Naive thymus-derived CD4-positive, alpha-beta T cell (primary cell): Measurements from ENCODE around the gene S100A8. TPM values are rescaled to one million over a fixed set of nuclear protein-coding genes. Genes with fewer than 3 reads are reported as not detected.
A peak's percentile ranks its signal among the peaks of the same experiment; 100 is the strongest.

ENCODE experiments used
- ATAC-seq: fragments of 150-1000 bp; cut with Tn5 transposase; 2 replicates; pipeline ENCODE4 v1.10.0; 2021; ENCODE audit warnings: mild to moderate bottlenecking, moderate library complexity
- CTCF ChIA-PET: fragments of 350-600 bp; sonication (Branson Sonifier 250); formaldehyde crosslinking; loops from one replicate; lab custom pipeline; 2021; ENCODE audit warnings: antibody characterized with exemption; lab: Charles Lee
- POLR2A ChIA-PET: fragments of 350-600 bp; sonication (Branson Sonifier 250); formaldehyde crosslinking; loops from one replicate; lab custom pipeline; 2021; ENCODE audit warnings: antibody characterized with exemption, inconsistent platforms; lab: Charles Lee
- DNase-seq, 9 donors: peaks; one replicate each; pipeline versions ENCODE4 v3.0.0 to v3.0.0-alpha.2; 2020 to 2022; ENCODE audit warnings: mixed read lengths in 1 of 9
- H3K27ac ChIP-seq: one replicate; pipeline ENCODE4 v1.7.0; 2013; ENCODE audit warnings: mild to moderate bottlenecking, low read depth, low read length, moderate library complexity
- H3K27me3 ChIP-seq, 2 donors: one replicate each; pipeline ENCODE4 v1.7.0; 2013; ENCODE audit warnings: low read length in 2 of 2, mild to moderate bottlenecking in 2 of 2, moderate library complexity in 2 of 2; ENCODE audit not compliant: control insufficient read depth in 2 of 2, insufficient read depth in 2 of 2
- H3K36me3 ChIP-seq, 3 experiments: 1 replicate in 2 of 3; 2 replicates in 1 of 3; pipeline ENCODE4 v1.7.0; 2013; ENCODE audit warnings: low read length in 3 of 3, mild to moderate bottlenecking in 3 of 3, moderate library complexity in 1 of 3; ENCODE audit not compliant: insufficient read depth in 3 of 3, control insufficient read depth in 2 of 3
- H3K4me1 ChIP-seq, 2 donors: one replicate each; pipeline ENCODE4 v1.7.0; 2013; ENCODE audit warnings: low read length in 2 of 2, mild to moderate bottlenecking in 2 of 2, moderate library complexity in 1 of 2; ENCODE audit not compliant: control insufficient read depth in 2 of 2, insufficient read depth in 2 of 2
- H3K4me3 ChIP-seq: 2 replicates; pipeline ENCODE4 v1.7.0; 2013; ENCODE audit warnings: mild to moderate bottlenecking, low read length
- H3K9me3 ChIP-seq, 3 experiments: 1 replicate in 2 of 3; 2 replicates in 1 of 3; pipeline ENCODE4 v1.7.0; 2013; ENCODE audit warnings: low read length in 3 of 3; ENCODE audit not compliant: control insufficient read depth in 2 of 3
- H3K27ac Mint-ChIP-seq, 9 donors: one replicate each; pipeline ENCODE4 v1.8.0; 2020 to 2022; ENCODE audit warnings: mixed read lengths in 9 of 9, mild to moderate bottlenecking in 8 of 9, moderate library complexity in 5 of 9, inconsistent platforms in 2 of 9
- H3K27me3 Mint-ChIP-seq, 5 donors: one replicate each; pipeline ENCODE4 v1.8.0; 2021 to 2022; ENCODE audit warnings: mixed read lengths in 5 of 5, mild to moderate bottlenecking in 1 of 5
- H3K36me3 Mint-ChIP-seq, 5 donors: one replicate each; pipeline ENCODE4 v1.8.0; 2020 to 2022; ENCODE audit warnings: mixed read lengths in 5 of 5, mild to moderate bottlenecking in 3 of 5, inconsistent platforms in 1 of 5
- H3K4me1 Mint-ChIP-seq, 7 donors: one replicate each; pipeline ENCODE4 v1.8.0; 2020 to 2022; ENCODE audit warnings: mixed read lengths in 7 of 7, mild to moderate bottlenecking in 3 of 7, inconsistent platforms in 1 of 7
- H3K4me3 Mint-ChIP-seq, 10 donors: one replicate each; pipeline ENCODE4 v1.8.0; 2020 to 2022; ENCODE audit warnings: mild to moderate bottlenecking in 10 of 10, mixed read lengths in 10 of 10, moderate library complexity in 6 of 10, inconsistent platforms in 2 of 10
- H3K9me3 Mint-ChIP-seq, 11 donors: one replicate each; pipeline ENCODE4 v1.8.0; 2020 to 2022; ENCODE audit warnings: mixed read lengths in 11 of 11, mild to moderate bottlenecking in 4 of 11, inconsistent platforms in 1 of 11, moderate library complexity in 1 of 11
- intact Hi-C, 2 donors: fragments of 100-400 bp; cut with micrococcal nuclease; formaldehyde crosslinking; loops; one replicate each; pipeline ENCODE4 v1.15.1; 2023
- polyA plus RNA-seq, 2 donors: library from polyadenylated mRNA; unstranded; fragments of 300-500 nt; fragmentation: Illumina TruSeq; gene quantifications; one replicate each; pipeline ENCODE4 v1.2.3, GENCODE V29; 2021
- total RNA-seq, 6 experiments: library from RNA in 5 of 6; stranded (reverse) in 5 of 6; gene quantifications; 1 replicate in 5 of 6; 2 replicates in 1 of 6; pipeline ENCODE4 v1.2.3 and lab custom pipeline; 2021 to 2026

S100A8 gene
- total and polyA plus RNA-seq, 7 experiments from 2014 or later: 1.3 to 1,624 (median 6.7) TPM; not detected in 1

DNA sequence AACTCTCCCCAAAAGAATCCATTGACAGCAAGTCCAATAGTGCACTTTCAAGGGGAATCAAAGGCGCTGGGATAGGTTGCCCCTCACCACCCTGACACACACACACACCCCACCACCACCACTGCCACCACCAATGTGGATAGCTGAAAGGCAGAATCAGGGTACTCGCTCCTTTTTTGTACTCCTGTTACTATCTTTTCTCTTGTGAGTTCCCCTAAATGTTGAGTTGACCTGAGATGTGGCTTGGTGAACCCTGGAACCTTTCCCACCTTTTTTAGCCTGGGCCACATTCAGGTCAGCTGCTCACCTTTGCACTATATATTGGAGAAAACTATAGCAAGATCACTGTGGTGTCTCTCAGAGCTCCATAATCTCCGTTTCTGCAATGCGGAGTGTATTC is 3.9 kb downstream of the S100A8 start:
- no peaks in the 10 kb centered on the region for H3K36me3 ChIP-seq
- Mint-ChIP-seq H3K36me3 (peaks cover 0 to 5% (median 0%) of the 10 kb centered on the region in 5 donors), H3K4me1 (peaks cover 0 to 7% (median 0%) of the 10 kb centered on the region in 7 donors), H3K27me3 (peaks cover 9 to 20% (median 13%) of the 10 kb centered on the region in 5 donors), H3K27ac (no peak overlapping the region), H3K9me3 (peaks cover 0 to 11% (median 1%) of the 10 kb centered on the region in 11 donors), H3K4me3 (no peak overlapping the region)
- H3K27me3 ChIP-seq: peaks cover 0 to 4% of the 10 kb centered on the region in 2 donors
- no peaks in the 10 kb centered on the region for H3K4me1 ChIP-seq
- ChIA-PET CTCF (no interaction called here), POLR2A (no interaction called here)
- no peaks in the 10 kb centered on the region for H3K9me3 ChIP-seq
- no peak for DNase-seq
- no peak overlapping the region for H3K4me3 ChIP-seq
- H3K27ac ChIP-seq: no peak overlapping the region
- intact Hi-C loops: no loop called here
- ATAC-seq: no peak

GRCh38 chr1:153386500-153386901 is 4.4 kb downstream of the S100A8 start:
- Mint-ChIP-seq H3K9me3 (peaks cover 0 to 16% (median 6%) of the 10 kb centered on the region in 11 donors), H3K4me3 (no peak overlapping the region), H3K27me3 (peaks cover 11 to 23% (median 15%) of the 10 kb centered on the region in 5 donors), H3K36me3 (peaks cover 0 to 6% (median 0%) of the 10 kb centered on the region in 5 donors), H3K4me1 (peaks cover 0 to 7% (median 0%) of the 10 kb centered on the region in 7 donors), H3K27ac (no peak overlapping the region)
- Histone ChIP-seq H3K27me3 (peaks cover 0 to 4% of the 10 kb centered on the region in 2 donors), H3K9me3 (no peaks in the 10 kb centered on the region), H3K36me3 (no peaks in the 10 kb centered on the region), H3K4me1 (no peaks in the 10 kb centered on the region), H3K27ac (no peak overlapping the region), H3K4me3 (no peak overlapping the region)
- intact Hi-C loops: no loop called here
- peak; percentile 78 for ATAC-seq
- no peak for DNase-seq
- ChIA-PET POLR2A (no interaction called here), CTCF (interaction anchor here (0.7 kb wide), 1 partner anchor 69 kb away, joined by 3 read pairs; no protein-coding TSS in a partner anchor)

GRCh38 chr1:153384958-153385580 is 5.8 kb downstream of the S100A8 start:
- CTCF ChIA-PET: interaction anchor here (0.6 kb wide), 1 partner anchor 38 kb away, joined by 3 read pairs; no protein-coding TSS in a partner anchor
- ATAC-seq: no peak

GRCh38 chr1:153380711-153381110 is 10.2 kb downstream of the S100A8 start:
- H3K36me3 Mint-ChIP-seq: peaks cover 0 to 6% (median 4%) of the 10 kb centered on the region in 5 donors
- H3K4me3 Mint-ChIP-seq: no peak overlapping the region
- H3K27me3 ChIP-seq: peaks cover 0 to 4% of the 10 kb centered on the region in 2 donors
- CTCF ChIA-PET: no interaction called here
- H3K27ac ChIP-seq: no peak overlapping the region
- H3K36me3 ChIP-seq: no peaks in the 10 kb centered on the region
- intact Hi-C loops: no loop called here
- no peak overlapping the region for H3K27ac Mint-ChIP-seq
- H3K4me1 ChIP-seq: no peaks in the 10 kb centered on the region
- no peak overlapping the region for H3K4me3 ChIP-seq
- peaks cover 0 to 32% (median 10%) of the 10 kb centered on the region in 11 donors for H3K9me3 Mint-ChIP-seq
- H3K27me3 Mint-ChIP-seq: peaks cover 18 to 44% (median 36%) of the 10 kb centered on the region in 5 donors
- ATAC-seq (no peak), DNase-seq (no peak)
- POLR2A ChIA-PET: no interaction called here
- no peaks in the 10 kb centered on the region for H3K4me1 Mint-ChIP-seq
- H3K9me3 ChIP-seq: no peaks in the 10 kb centered on the region

More at GRCh38 chr1:153384958-153385580, 5.8 kb downstream of the S100A8 start:
- Mint-ChIP-seq H3K36me3 (peaks cover 0 to 6% (median 0%) of the 10 kb centered on the region in 5 donors), H3K4me1 (peaks cover 0 to 7% (median 0%) of the 10 kb centered on the region in 7 donors), H3K27ac (no peak overlapping the region), H3K4me3 (no peak overlapping the region), H3K27me3 (peaks cover 7 to 21% (median 17%) of the 10 kb centered on the region in 5 donors), H3K9me3 (peaks cover 0 to 24% (median 10%) of the 10 kb centered on the region in 11 donors)
- H3K36me3 ChIP-seq: no peaks in the 10 kb centered on the region
- intact Hi-C loops: no loop called here
- H3K4me1 ChIP-seq: no peaks in the 10 kb centered on the region
- H3K4me3 ChIP-seq: no peak overlapping the region
- POLR2A ChIA-PET: no interaction called here
- peaks cover 0 to 4% of the 10 kb centered on the region in 2 donors for H3K27me3 ChIP-seq
- H3K9me3 ChIP-seq: no peaks in the 10 kb centered on the region
- H3K27ac ChIP-seq: no peak overlapping the region
- no peak for DNase-seq

- ChIA-PET POLR2A (no interaction called here), CTCF (no interaction called here)
- Mint-ChIP-seq H3K27me3 (peaks cover 18 to 46% (median 38%) of the 10 kb centered on the region in 5 donors), H3K36me3 (peaks cover 0 to 6% (median 4%) of the 10 kb centered on the region in 5 donors), H3K27ac (no peak overlapping the region), H3K9me3 (peaks cover 0 to 32% (median 10%) of the 10 kb centered on the region in 11 donors), H3K4me3 (no peak overlapping the region), H3K4me1 (no peaks in the 10 kb centered on the region)
- no peak overlapping the region for H3K27ac ChIP-seq
- no peak for DNase-seq
- no peak overlapping the region for H3K4me3 ChIP-seq
- peaks cover 0 to 4% of the 10 kb centered on the region in 2 donors for H3K27me3 ChIP-seq
- no peaks in the 10 kb centered on the region for H3K4me1 ChIP-seq
- no peak for ATAC-seq
- H3K9me3 ChIP-seq: no peaks in the 10 kb centered on the region
- no peaks in the 10 kb centered on the region for H3K36me3 ChIP-seq
- intact Hi-C loops: no loop called here
Observed at GRCh38 chr1:153379591-153379990, 11.3 kb downstream of the S100A8 start.

- Mint-ChIP-seq H3K27me3 (peaks cover 8 to 35% (median 22%) of the 10 kb centered on the region in 5 donors), H3K27ac (no peak within 1 kb of the TSS), H3K4me1 (no peaks in the 10 kb centered on the region), H3K9me3 (peaks cover 0 to 9% (median 0%) of the 10 kb centered on the region in 11 donors), H3K4me3 (no peak within 1 kb of the TSS), H3K36me3 (peaks cover 0 to 4% (median 0%) of the 10 kb centered on the region in 5 donors)
- H3K27me3 ChIP-seq: no peaks in the 10 kb centered on the region
- H3K27ac ChIP-seq: no peak within 1 kb of the TSS
- ChIA-PET POLR2A (no interaction called here), CTCF (no interaction called here)
- H3K9me3 ChIP-seq: no peaks in the 10 kb centered on the region
- no peaks in the 10 kb centered on the region for H3K4me1 ChIP-seq
- H3K36me3 ChIP-seq: no peaks in the 10 kb centered on the region
- DNase-seq (no peak), ATAC-seq (peak; percentile 66)
- intact Hi-C loops: no loop called here
- no peak within 1 kb of the TSS for H3K4me3 ChIP-seq
Observed at GRCh38 chr1:153375511-153375910, 15.4 kb downstream of the S100A8 start, which contains the start of gene S100A12. TSS of gene S100A12 (minus strand) at chr1:153375621. CDS start at chr1:153374592, 1,029 bp downstream.
